ENCODE measurements around the gene ZNF862.

ZNF862 gene

GRCh38 chr7:149811831-149812490, 26.2 kb upstream of the ZNF862 start:
- FAIRE-seq: no peak

GRCh38 chr7:149813254-149814035, 24.7 kb upstream of the ZNF862 start:
- no peak for FAIRE-seq

GRCh38 chr7:149814494-149814893, 23.7 kb upstream of the ZNF862 start:
- no peak for FAIRE-seq

GRCh38 chr7:149815121-149815520, 23.1 kb upstream of the ZNF862 start:
- FAIRE-seq: no peak

- FAIRE-seq: no peak
Observed at GRCh38 chr7:149815661-149816266, 22.4 kb upstream of the ZNF862 start.

- FAIRE-seq: no peak
Observed at GRCh38 chr7:149816267-149816751, 21.9 kb upstream of the ZNF862 start.

GRCh38 chr7:149816794-149817193, 21.4 kb upstream of the ZNF862 start:
- no peak for FAIRE-seq

- FAIRE-seq: no peak
Observed at GRCh38 chr7:149817301-149817771, 20.8 kb upstream of the ZNF862 start.

GRCh38 chr7:149817836-149818535, 20.2 kb upstream of the ZNF862 start:
- FAIRE-seq: no peak

GRCh38 chr7:149818536-149818840, 19.7 kb upstream of the ZNF862 start:
- FAIRE-seq: no peak

GRCh38 chr7:149819141-149819960, 18.8 kb upstream of the ZNF862 start:
- no peak for FAIRE-seq

- no peak for FAIRE-seq
Observed at GRCh38 chr7:149819961-149820340, 18.2 kb upstream of the ZNF862 start.

- FAIRE-seq: no peak
Observed at GRCh38 chr7:149820622-149821190, 17.5 kb upstream of the ZNF862 start.

GRCh38 chr7:149821191-149822148, 16.7 kb upstream of the ZNF862 start:
- no peak for FAIRE-seq

- no peak for FAIRE-seq
Observed at GRCh38 chr7:149822353-149822943, 15.7 kb upstream of the ZNF862 start.

GRCh38 chr7:149823191-149823630, 15.0 kb upstream of the ZNF862 start:
- no peak for FAIRE-seq

- FAIRE-seq: no peak
Observed at GRCh38 chr7:149823631-149824199, 14.5 kb upstream of the ZNF862 start.

- FAIRE-seq: no peak
Observed at GRCh38 chr7:149824301-149824741, 13.9 kb upstream of the ZNF862 start.

- no peak for FAIRE-seq
Observed at GRCh38 chr7:149824748-149825566, 13.2 kb upstream of the ZNF862 start.
